SK-N-SH (cell line): Measurements from ENCODE around the gene FHL2. TPM values are rescaled to one million over a fixed set of nuclear protein-coding genes. Genes with fewer than 3 reads are reported as not detected.

Experiments used
- CTCF ChIA-PET: fragments of 300-600, 350-600 bp; formaldehyde crosslinking; extraction: SDS; loops from one replicate; lab custom pipeline; 2021; lab: Yijun Ruan, JAX
- POLR2A ChIA-PET: fragments of 350-600 bp; sonication (Branson Sonifier 250); formaldehyde crosslinking; extraction: SDS; loops from one replicate; lab custom pipeline; 2020; ENCODE audit warnings: antibody characterized with exemption, inconsistent platforms; lab: Yijun Ruan, JAX
- DNase-seq: peaks from one replicate; pipeline ENCODE4 v3.0.0; 2012
- H2AFZ ChIP-seq: fragments of 200-600 bp; sonication (generic); 2 replicates; pipeline ENCODE4 v1.8.1; 2016; ENCODE audit warnings: antibody characterized with exemption, mild to moderate bottlenecking, low read depth
- H3F3A ChIP-seq: fragments of 200-600 bp; sonication (generic); replicated peaks from 2 replicates; pipeline ENCODE3; 2016; ENCODE audit warnings: antibody characterized with exemption, mild to moderate bottlenecking; ENCODE audit not compliant: insufficient read depth
- H3K27ac ChIP-seq, 2 experiments: fragments of 200-500 bp in 1 of 2; fragments of 200-600 bp in 1 of 2; sonication (Bioruptor generic) in 1 of 2; sonication (generic), shearing (Covaris generic) in 1 of 2; 2 replicates each; pipeline versions ENCODE4 v1.5.1 to v1.6.1; 2014 to 2016; ENCODE audit warnings: low read depth in 2 of 2, inconsistent platforms in 1 of 2, low read length in 1 of 2, mild to moderate bottlenecking in 1 of 2, mixed read lengths in 1 of 2
- H3K27me3 ChIP-seq: fragments of 200-600 bp; sonication (generic), shearing (Covaris generic); 2 replicates; pipeline ENCODE4 v1.6.1; 2016; ENCODE audit warnings: mixed run types; ENCODE audit not compliant: insufficient read depth
- H3K36me3 ChIP-seq, 2 experiments: fragments of 200-500 bp in 1 of 2; fragments of 200-600 bp in 1 of 2; sonication (Bioruptor generic) in 1 of 2; sonication (generic) in 1 of 2; replicated peaks in 1 of 2; 2 replicates each; pipeline versions ENCODE3 to v1.5.1; 2014 to 2016; ENCODE audit warnings: low read length in 1 of 2, mild to moderate bottlenecking in 1 of 2; ENCODE audit not compliant: insufficient read depth in 2 of 2, control insufficient read depth in 1 of 2
- H3K4me1 ChIP-seq, 2 experiments: fragments of 200-500 bp in 1 of 2; fragments of 200-600 bp in 1 of 2; sonication (Bioruptor generic) in 1 of 2; sonication (generic), shearing (Covaris generic) in 1 of 2; 2 replicates each; pipeline versions ENCODE4 v1.5.1 to v1.6.1; 2014 to 2016; ENCODE audit warnings: low read depth in 1 of 2, low read length in 1 of 2, mixed run types in 1 of 2; ENCODE audit not compliant: insufficient read depth in 2 of 2, control insufficient read depth in 1 of 2
- H3K4me2 ChIP-seq: fragments of 200-600 bp; sonication (generic), shearing (Covaris generic); 2 replicates; pipeline ENCODE4 v1.6.1; 2017; ENCODE audit warnings: mixed run types
- H3K4me3 ChIP-seq, 2 experiments: fragments of 200-500 bp in 1 of 2; fragments of 200-600 bp in 1 of 2; sonication (Bioruptor generic) in 1 of 2; sonication (generic), shearing (Covaris generic) in 1 of 2; 2 replicates each; pipeline versions ENCODE4 v1.5.1 to v1.8.1; 2014 to 2016; ENCODE audit warnings: low read depth in 2 of 2, inconsistent platforms in 1 of 2, low read length in 1 of 2, mild to moderate bottlenecking in 1 of 2, mixed read lengths in 1 of 2, moderate library complexity in 1 of 2
- H3K79me2 ChIP-seq: fragments of 200-600 bp; sonication (generic); 2 replicates; pipeline ENCODE4 v1.8.1; 2017; ENCODE audit warnings: mild to moderate bottlenecking; ENCODE audit not compliant: insufficient read depth
- H3K9ac ChIP-seq: fragments of 200-600 bp; sonication (generic); 2 replicates; pipeline ENCODE4 v1.6.1; 2017; ENCODE audit warnings: mixed run types
- H3K9me2 ChIP-seq: fragments of 200-600 bp; sonication (generic); 2 replicates; pipeline ENCODE4 v1.6.1; 2017; ENCODE audit warnings: mixed run types
- H3K9me3 ChIP-seq: fragments of 200-600 bp; sonication (generic); 2 replicates; pipeline ENCODE4 v1.6.1; 2017; ENCODE audit warnings: mixed run types, mild to moderate bottlenecking, moderate library complexity
- H4K20me1 ChIP-seq: fragments of 200-600 bp; sonication (generic); 2 replicates; pipeline ENCODE4 v1.6.1; 2017; ENCODE audit warnings: mild to moderate bottlenecking, mixed run types; ENCODE audit not compliant: insufficient read depth
- CHD2 ChIP-seq: fragments of 150-350 bp; IDR thresholded peaks from 2 replicates; pipeline ENCODE4 v1.6.1; 2018; ENCODE audit warnings: low read length; ENCODE audit not compliant: partially characterized antibody
- CTCF ChIP-seq: fragments of 200-600 bp; sonication (generic); IDR thresholded peaks from 2 replicates; pipeline ENCODE4 v1.6.1; 2017; ENCODE audit warnings: antibody characterized with exemption, mild to moderate bottlenecking, moderate library complexity
- ELF1 ChIP-seq: IDR thresholded peaks from 2 replicates; pipeline ENCODE4 v1.4.0; 2012
- EP300 ChIP-seq, 2 experiments: IDR thresholded peaks; 2 replicates each; pipeline versions ENCODE4 v1.4.0 to v1.6.1; 2012; ENCODE audit warnings: borderline replicate concordance in 1 of 2, low read depth in 1 of 2, low read length in 1 of 2
- IRF3 ChIP-seq: fragments of 150-350 bp; IDR thresholded peaks from 2 replicates; pipeline ENCODE4 v1.6.1; 2016; ENCODE audit warnings: mild to moderate bottlenecking, low read depth, low read length
- MEF2A ChIP-seq: IDR thresholded peaks from 2 replicates; pipeline ENCODE4 v1.4.0; 2012; ENCODE audit warnings: low read depth, borderline replicate concordance
- MXI1 ChIP-seq: IDR thresholded peaks from 2 replicates; pipeline ENCODE4 v1.6.1; 2012; ENCODE audit warnings: mild to moderate bottlenecking, low read depth, low read length, improper control_type of control experiment
- PBX3 ChIP-seq: IDR thresholded peaks from 2 replicates; pipeline ENCODE4; 2012
- POLR2AphosphoS5 ChIP-seq: IDR thresholded peaks from 2 replicates; pipeline ENCODE4 v1.6.1; 2012; ENCODE audit warnings: low read depth, low read length
- RAD21 ChIP-seq: IDR thresholded peaks from 2 replicates; pipeline ENCODE4 v1.6.1; 2012; ENCODE audit warnings: mild to moderate bottlenecking, low read length
- REST ChIP-seq: IDR thresholded peaks from 2 replicates; pipeline ENCODE4 v1.6.1; 2012; ENCODE audit warnings: mild to moderate bottlenecking, low read depth, low read length, moderate library complexity
- RFX5 ChIP-seq: IDR thresholded peaks from 2 replicates; pipeline ENCODE4 v1.6.1; 2012; ENCODE audit warnings: mild to moderate bottlenecking, improper control_type of control experiment, low read length
- SMC3 ChIP-seq: IDR thresholded peaks from 2 replicates; pipeline ENCODE4 v1.6.1; 2012; ENCODE audit warnings: low read depth, low read length, improper control_type of control experiment
- TAF1 ChIP-seq: IDR thresholded peaks from 2 replicates; pipeline ENCODE4 v1.6.1; 2012; ENCODE audit warnings: low read depth, mild to moderate bottlenecking, low read length, moderate library complexity, borderline replicate concordance
- TCF12 ChIP-seq: IDR thresholded peaks from 2 replicates; pipeline ENCODE4 v1.4.0; 2012
- TEAD4 ChIP-seq: IDR thresholded peaks from 2 replicates; pipeline ENCODE4 v1.4.0; 2012; ENCODE audit warnings: mild to moderate bottlenecking, borderline replicate concordance; ENCODE audit not compliant: insufficient read depth
- USF1 ChIP-seq: IDR thresholded peaks from 2 replicates; pipeline ENCODE4 v1.4.0; 2012; ENCODE audit warnings: low read depth, borderline replicate concordance
- WGBS: methylation state at CpG from one replicate; pipeline ENCODE4 v1.1.6; 2017; ENCODE audit warnings: low lambda C conversion rate; 5-methylcytosine and 5-hydroxymethylcytosine counted together
- polyA plus RNA-seq, 3 experiments: library from polyadenylated mRNA; depleted of rRNA; stranded (reverse); fragments of >200 nt; gene quantifications; 2 replicates each; pipeline ENCODE4 v1.2.3, GENCODE V29; 2012
- TF ChIP-seq, protein P1 (sequence below): fragments of 150-350 bp; IDR thresholded peaks from 2 replicates; pipeline ENCODE4 v1.6.1; 2017; ENCODE audit warnings: antibody characterized with exemption, low read length, low read depth, borderline replicate concordance
- TF ChIP-seq, protein P2 (sequence below): IDR thresholded peaks from 2 replicates; pipeline ENCODE4 v1.4.0; 2012; ENCODE audit warnings: low read depth, borderline replicate concordance
- TF ChIP-seq, protein P3 (sequence below): IDR thresholded peaks from 2 replicates; pipeline ENCODE4 v1.4.0; 2012; ENCODE audit warnings: low read depth

The FHL2 gene
- polyA plus RNA-seq, 1 of the 3 experiments (the other 2 are of a cell fraction), result 31.7 TPM

GRCh38 chr2:105395691-105396090, 3.2 kb downstream of the FHL2 start:
- Histone ChIP-seq H3K27me3 (no peaks in the 10 kb centered on the region), H2AFZ (no peak overlapping the region), H3K79me2 (peaks cover 77% of the 10 kb centered on the region), H3K9me3 (no peaks in the 10 kb centered on the region), H3K4me3 (no peak overlapping the region), H3K4me2 (peak overlapping the region; percentile 94; the same call in 1 of the 2 replicates), H3K9ac (no peak overlapping the region), H3F3A (peaks cover 23% of the 10 kb centered on the region), H4K20me1 (peaks cover 20% of the 10 kb centered on the region; the same call in 1 of the 2 replicates), H3K9me2 (no peaks in the 10 kb centered on the region), H3K4me1 (peaks cover 4 to 15% of the 10 kb centered on the region in 2 experiments), H3K36me3 (peaks cover 0 to 10% of the 10 kb centered on the region in 2 experiments), H3K27ac (peak overlapping the region in 1 of 2 experiments; percentile 87; a peak in 2 of 4 replicates)
- ChIA-PET CTCF (interaction anchor here (0.7 to 1.4 kb wide), 3 partner anchors 27 to 524 kb away, joined by 3 to 6 read pairs (median 4); no protein-coding TSS in a partner anchor), POLR2A (no interaction called here)
- WGBS, result 97% methylated on average over 7 of the region's 7 CpGs
- TF ChIP-seq, protein P1, sequence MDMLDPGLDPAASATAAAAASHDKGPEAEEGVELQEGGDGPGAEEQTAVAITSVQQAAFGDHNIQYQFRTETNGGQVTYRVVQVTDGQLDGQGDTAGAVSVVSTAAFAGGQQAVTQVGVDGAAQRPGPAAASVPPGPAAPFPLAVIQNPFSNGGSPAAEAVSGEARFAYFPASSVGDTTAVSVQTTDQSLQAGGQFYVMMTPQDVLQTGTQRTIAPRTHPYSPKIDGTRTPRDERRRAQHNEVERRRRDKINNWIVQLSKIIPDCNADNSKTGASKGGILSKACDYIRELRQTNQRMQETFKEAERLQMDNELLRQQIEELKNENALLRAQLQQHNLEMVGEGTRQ, result no peak
- TF ChIP-seq, protein P2, sequence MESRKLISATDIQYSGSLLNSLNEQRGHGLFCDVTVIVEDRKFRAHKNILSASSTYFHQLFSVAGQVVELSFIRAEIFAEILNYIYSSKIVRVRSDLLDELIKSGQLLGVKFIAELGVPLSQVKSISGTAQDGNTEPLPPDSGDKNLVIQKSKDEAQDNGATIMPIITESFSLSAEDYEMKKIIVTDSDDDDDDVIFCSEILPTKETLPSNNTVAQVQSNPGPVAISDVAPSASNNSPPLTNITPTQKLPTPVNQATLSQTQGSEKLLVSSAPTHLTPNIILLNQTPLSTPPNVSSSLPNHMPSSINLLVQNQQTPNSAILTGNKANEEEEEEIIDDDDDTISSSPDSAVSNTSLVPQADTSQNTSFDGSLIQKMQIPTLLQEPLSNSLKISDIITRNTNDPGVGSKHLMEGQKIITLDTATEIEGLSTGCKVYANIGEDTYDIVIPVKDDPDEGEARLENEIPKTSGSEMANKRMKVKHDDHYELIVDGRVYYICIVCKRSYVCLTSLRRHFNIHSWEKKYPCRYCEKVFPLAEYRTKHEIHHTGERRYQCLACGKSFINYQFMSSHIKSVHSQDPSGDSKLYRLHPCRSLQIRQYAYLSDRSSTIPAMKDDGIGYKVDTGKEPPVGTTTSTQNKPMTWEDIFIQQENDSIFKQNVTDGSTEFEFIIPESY, result no peak
- no peak for TF ChIP-seq POLR2AphosphoS5
- TF ChIP-seq TEAD4, result no peak
- TF ChIP-seq CTCF, result no peak
- no peak for TF ChIP-seq RFX5
- TF ChIP-seq USF1, result no peak
- no peak for TF ChIP-seq MXI1
- no peak for TF ChIP-seq TCF12
- TF ChIP-seq SMC3, result no peak
- no peak for TF ChIP-seq PBX3
- TF ChIP-seq, protein P3, sequence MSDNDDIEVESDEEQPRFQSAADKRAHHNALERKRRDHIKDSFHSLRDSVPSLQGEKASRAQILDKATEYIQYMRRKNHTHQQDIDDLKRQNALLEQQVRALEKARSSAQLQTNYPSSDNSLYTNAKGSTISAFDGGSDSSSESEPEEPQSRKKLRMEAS, result no peak
- TF ChIP-seq RAD21, result no peak
- TF ChIP-seq REST, result no peak
- TF ChIP-seq TAF1, result no peak
- no peak for TF ChIP-seq EP300 (IDR thresholded peaks at IDR 0.05; ENCODE audit: borderline replicate concordance in 1 of 2, low read depth in 1 of 2, low read length in 1 of 2)
- no peak for TF ChIP-seq MEF2A
- TF ChIP-seq ELF1, result no peak
- TF ChIP-seq CHD2, result no peak
- TF ChIP-seq IRF3, result no peak
- no peak for DNase-seq
